Uterus (tissue), 2 donors: ENCODE measurements around the gene COPZ2.
A peak's percentile ranks its signal among the peaks of the same experiment; 100 is the strongest.

Experiments used
- POLR2A ChIP-seq, 2 donors: fragments of 450-650 bp; IDR thresholded peaks; one replicate each; pipeline ENCODE4 v1.6.1; 2016; ENCODE audit warnings: antibody characterized with exemption in 2 of 2, mild to moderate bottlenecking in 1 of 2, moderate library complexity in 1 of 2
- TF ChIP-seq, protein P1 (sequence below), 4 experiments: fragments of 200-600 bp in 2 of 4; fragments of 450-650 bp in 2 of 4; sonication (generic) in 2 of 4; IDR thresholded peaks; one replicate each; pipeline ENCODE4 v1.5.1; 2016 to 2019; ENCODE audit warnings: antibody characterized with exemption in 4 of 4, mild to moderate bottlenecking in 2 of 4, moderate library complexity in 1 of 4

GRCh38 chr17:48026502-48027321 is 10.9 kb downstream of the COPZ2 start:
- TF ChIP-seq, protein P1, sequence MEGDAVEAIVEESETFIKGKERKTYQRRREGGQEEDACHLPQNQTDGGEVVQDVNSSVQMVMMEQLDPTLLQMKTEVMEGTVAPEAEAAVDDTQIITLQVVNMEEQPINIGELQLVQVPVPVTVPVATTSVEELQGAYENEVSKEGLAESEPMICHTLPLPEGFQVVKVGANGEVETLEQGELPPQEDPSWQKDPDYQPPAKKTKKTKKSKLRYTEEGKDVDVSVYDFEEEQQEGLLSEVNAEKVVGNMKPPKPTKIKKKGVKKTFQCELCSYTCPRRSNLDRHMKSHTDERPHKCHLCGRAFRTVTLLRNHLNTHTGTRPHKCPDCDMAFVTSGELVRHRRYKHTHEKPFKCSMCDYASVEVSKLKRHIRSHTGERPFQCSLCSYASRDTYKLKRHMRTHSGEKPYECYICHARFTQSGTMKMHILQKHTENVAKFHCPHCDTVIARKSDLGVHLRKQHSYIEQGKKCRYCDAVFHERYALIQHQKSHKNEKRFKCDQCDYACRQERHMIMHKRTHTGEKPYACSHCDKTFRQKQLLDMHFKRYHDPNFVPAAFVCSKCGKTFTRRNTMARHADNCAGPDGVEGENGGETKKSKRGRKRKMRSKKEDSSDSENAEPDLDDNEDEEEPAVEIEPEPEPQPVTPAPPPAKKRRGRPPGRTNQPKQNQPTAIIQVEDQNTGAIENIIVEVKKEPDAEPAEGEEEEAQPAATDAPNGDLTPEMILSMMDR (IDR thresholded peaks at IDR 0.05), result peak; percentile 86 to 97 (median 90)
- TF ChIP-seq POLR2A (IDR thresholded peaks at IDR 0.05), result no peak
